Smooth muscle cell (in vitro differentiated cells): ENCODE measurements around the gene ZNF837. TPM values are rescaled to one million over a fixed set of nuclear protein-coding genes. Genes with fewer than 3 reads are reported as not detected.

ENCODE experiments used
- DNase-seq: peaks from one replicate; lab custom pipeline; 2025; ENCODE audit not compliant: unreplicated experiment; lab: John Stamatoyannopoulos, UW
- H2AFZ ChIP-seq: fragments of 200-600 bp; sonication (generic); 2 replicates; pipeline ENCODE4 v1.6.0; 2016; ENCODE audit warnings: antibody characterized with exemption, low read depth, mild to moderate bottlenecking
- H3F3A ChIP-seq: fragments of 200-600 bp; sonication (generic); 2 replicates; pipeline ENCODE4 v1.6.0; 2017; ENCODE audit warnings: antibody characterized with exemption, low read depth
- H3K27ac ChIP-seq: fragments of 200-600 bp; sonication (generic); 2 replicates; pipeline ENCODE4 v1.5.1; 2016; ENCODE audit warnings: low read depth, mild to moderate bottlenecking
- H3K27me3 ChIP-seq: fragments of 200-600 bp; sonication (generic); 2 replicates; pipeline ENCODE4 v1.6.1; 2016; ENCODE audit warnings: low read depth, mild to moderate bottlenecking
- H3K36me3 ChIP-seq: fragments of 200-600 bp; sonication (generic); 2 replicates; pipeline ENCODE4 v1.5.1; 2016; ENCODE audit warnings: low read depth
- H3K4me1 ChIP-seq: fragments of 200-600 bp; sonication (generic); 2 replicates; pipeline ENCODE4 v1.5.1; 2016; ENCODE audit warnings: low read depth
- H3K4me2 ChIP-seq: fragments of 200-600 bp; sonication (generic); 2 replicates; pipeline ENCODE4 v1.6.0; 2016; ENCODE audit warnings: mild to moderate bottlenecking
- H3K4me3 ChIP-seq: fragments of 200-600 bp; sonication (generic); 2 replicates; pipeline ENCODE4 v1.5.1; 2016; ENCODE audit warnings: mild to moderate bottlenecking
- H3K79me2 ChIP-seq: fragments of 200-600 bp; sonication (generic); 2 replicates; pipeline ENCODE4 v1.6.0; 2016; ENCODE audit warnings: low read depth, mild to moderate bottlenecking
- H3K9ac ChIP-seq: fragments of 200-600 bp; sonication (generic); 2 replicates; pipeline ENCODE4 v1.6.0; 2016; ENCODE audit warnings: low read depth
- H3K9me3 ChIP-seq: fragments of 200-600 bp; sonication (generic); replicated peaks from 2 replicates; pipeline ENCODE4 v1.5.1; 2016; ENCODE audit warnings: low read depth
- H4K20me1 ChIP-seq: fragments of 200-600 bp; sonication (generic); 2 replicates; pipeline ENCODE4 v1.6.0; 2016; ENCODE audit warnings: low read depth
- CTCF ChIP-seq: fragments of 200-600 bp; sonication (generic); IDR thresholded peaks from 2 replicates; pipeline ENCODE4 v1.5.1; 2017; ENCODE audit warnings: borderline replicate concordance, mild to moderate bottlenecking, antibody characterized with exemption; ENCODE audit not compliant: insufficient read depth, poor library complexity, severe bottlenecking
- WGBS: methylation state at CpG from one replicate; pipeline ENCODE4 v1.1.7; 2016; ENCODE audit warnings: low lambda C conversion rate; 5-methylcytosine and 5-hydroxymethylcytosine counted together
- polyA plus RNA-seq: library from polyadenylated mRNA; unstranded; fragments of >200 nt; fragmentation: Nextera tagmentation; extraction: Ambion mirVana; gene quantifications from 2 replicates; pipeline ENCODE4 v1.2.1, GENCODE V29; 2016
- total RNA-seq: library from RNA; depleted of rRNA; stranded (reverse); fragments of >200 nt; gene quantifications from 2 replicates; pipeline ENCODE4 v1.2.3, GENCODE V29; 2014

The ZNF837 gene
- total and polyA plus RNA-seq, 2 experiments from 2014 or later = 4.4 to 8.4 TPM

DNA sequence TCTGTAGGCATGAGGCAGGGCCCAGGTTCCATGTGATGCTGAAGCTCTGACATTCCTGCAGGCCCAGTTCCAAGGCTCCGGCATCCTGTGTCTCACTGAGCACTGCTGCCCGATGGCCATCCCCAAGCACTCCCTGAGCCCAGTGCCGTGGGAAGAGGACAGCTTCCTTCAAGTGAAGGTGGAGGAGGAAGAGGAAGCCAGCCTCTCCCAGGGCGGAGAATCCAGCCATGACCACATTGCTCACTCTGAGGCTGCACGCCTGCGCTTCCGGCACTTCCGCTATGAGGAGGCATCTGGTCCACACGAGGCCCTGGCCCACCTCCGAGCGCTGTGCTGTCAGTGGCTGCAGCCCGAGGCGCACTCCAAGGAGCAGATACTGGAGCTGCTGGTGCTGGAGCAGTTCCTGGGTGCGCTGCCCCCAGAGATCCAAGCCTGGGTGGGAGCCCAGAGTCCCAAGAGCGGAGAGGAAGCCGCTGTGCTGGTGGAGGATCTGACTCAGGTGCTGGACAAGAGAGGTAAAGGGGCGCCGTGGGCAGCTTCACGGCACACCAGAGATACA, 46.1 kb downstream of the ZNF837 start:
- Histone ChIP-seq H3K9ac (no peak overlapping the region), H3K36me3 (no peaks in the 10 kb centered on the region), H4K20me1 (peaks cover 6% of the 10 kb centered on the region), H3K27ac (no peak overlapping the region), H3K4me2 (no peak overlapping the region), H3K9me3 (no peaks in the 10 kb centered on the region), H3K4me1 (no peaks in the 10 kb centered on the region), H3K79me2 (peaks cover 4% of the 10 kb centered on the region), H3K4me3 (no peak overlapping the region), H3K27me3 (no peaks in the 10 kb centered on the region), H2AFZ (no peak overlapping the region), H3F3A (peaks cover 8% of the 10 kb centered on the region)
- no peak for DNase-seq
- WGBS = 96% methylated on average over 19 of the region's 19 CpGs
- no peak for TF ChIP-seq CTCF

GRCh38 chr19:58332697-58333096, 48.1 kb downstream of the ZNF837 start:
- H3K9me3 ChIP-seq = no peaks in the 10 kb centered on the region
- no peak overlapping the region for H2AFZ ChIP-seq
- peaks cover 22% of the 10 kb centered on the region for H3K79me2 ChIP-seq
- H3K4me3 ChIP-seq = no peak overlapping the region
- DNase-seq = no peak
- H3K4me2 ChIP-seq = no peak overlapping the region
- H3K27me3 ChIP-seq = no peaks in the 10 kb centered on the region
- peaks cover 10% of the 10 kb centered on the region for H3F3A ChIP-seq
- H3K9ac ChIP-seq = no peak overlapping the region
- H3K36me3 ChIP-seq = no peaks in the 10 kb centered on the region
- peaks cover 6% of the 10 kb centered on the region for H4K20me1 ChIP-seq
- H3K4me1 ChIP-seq = peaks cover 3% of the 10 kb centered on the region
- no peak overlapping the region for H3K27ac ChIP-seq
- WGBS = 96% methylated on average over 1 of the region's 1 CpG
- TF ChIP-seq CTCF = no peak

DNA sequence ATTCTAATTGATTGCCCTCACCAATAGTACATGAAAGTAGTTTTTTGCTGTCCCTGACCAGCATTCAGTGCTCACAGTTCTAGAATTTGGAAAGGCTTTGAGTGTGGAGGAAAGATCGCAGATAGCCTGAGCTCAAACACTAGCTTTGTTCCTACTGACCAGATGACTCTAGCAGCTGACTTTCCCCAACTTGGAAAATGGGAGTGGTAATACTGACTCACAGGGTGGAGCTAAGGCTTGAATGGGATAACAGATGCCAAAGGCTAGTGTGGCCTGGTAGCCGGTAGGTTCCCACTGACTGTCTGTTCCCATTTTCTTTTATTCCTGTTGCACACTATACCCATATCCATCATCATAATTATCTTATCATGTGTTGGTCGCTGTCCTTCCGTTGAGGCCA, 50.4 kb downstream of the ZNF837 start:
- H2AFZ ChIP-seq = no peak overlapping the region
- H3K9ac ChIP-seq = no peak overlapping the region
- no peaks in the 10 kb centered on the region for H3K9me3 ChIP-seq
- no peak for TF ChIP-seq CTCF
- peaks cover 33% of the 10 kb centered on the region for H3K79me2 ChIP-seq
- H4K20me1 ChIP-seq = peaks cover 6% of the 10 kb centered on the region
- H3K36me3 ChIP-seq = no peaks in the 10 kb centered on the region
- no peak for DNase-seq
- H3K4me1 ChIP-seq = peaks cover 5% of the 10 kb centered on the region
- no peaks in the 10 kb centered on the region for H3K27me3 ChIP-seq
- WGBS = 72% methylated on average over 4 of the region's 4 CpGs
- peak overlapping the region; percentile 62 for H3K27ac ChIP-seq
- peak overlapping the region; percentile 46 for H3K4me2 ChIP-seq
- H3F3A ChIP-seq = peaks cover 10% of the 10 kb centered on the region
- no peak overlapping the region for H3K4me3 ChIP-seq

DNA sequence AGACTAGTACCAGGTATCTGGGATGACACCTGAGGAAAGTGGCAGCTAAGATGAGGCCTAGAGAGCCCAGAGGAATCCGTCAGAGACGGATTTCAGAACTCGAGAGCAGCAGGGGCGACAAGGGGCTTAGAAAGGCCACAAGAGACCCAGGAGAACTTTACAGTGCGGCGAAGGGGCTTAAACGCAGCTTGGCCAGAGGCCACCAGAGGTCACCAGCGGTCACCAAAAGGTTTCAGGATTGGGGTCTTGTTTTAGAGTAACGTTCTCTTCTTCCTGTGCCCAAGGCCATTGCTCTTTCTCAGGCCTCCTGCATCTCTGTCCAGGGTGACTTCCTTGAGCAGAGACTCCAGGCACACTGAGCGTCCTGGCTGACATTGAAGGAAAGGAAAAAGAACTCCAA, 51.8 kb downstream of the ZNF837 start:
- Histone ChIP-seq H3K9me3 (no peaks in the 10 kb centered on the region), H3K4me1 (peaks cover 5% of the 10 kb centered on the region), H2AFZ (no peak overlapping the region), H3K4me2 (no peak overlapping the region), H3K27me3 (no peaks in the 10 kb centered on the region), H3K4me3 (no peak overlapping the region), H3K9ac (no peak overlapping the region), H3K79me2 (peaks cover 47% of the 10 kb centered on the region), H3K27ac (no peak overlapping the region), H3F3A (peaks cover 10% of the 10 kb centered on the region), H4K20me1 (peaks cover 10% of the 10 kb centered on the region), H3K36me3 (no peaks in the 10 kb centered on the region)
- WGBS = 30% methylated on average over 10 of the region's 10 CpGs
- DNase-seq = no peak
- TF ChIP-seq CTCF = no peak
